Measurements from ENCODE around the gene TACC3.

Gene TACC3

DNA sequence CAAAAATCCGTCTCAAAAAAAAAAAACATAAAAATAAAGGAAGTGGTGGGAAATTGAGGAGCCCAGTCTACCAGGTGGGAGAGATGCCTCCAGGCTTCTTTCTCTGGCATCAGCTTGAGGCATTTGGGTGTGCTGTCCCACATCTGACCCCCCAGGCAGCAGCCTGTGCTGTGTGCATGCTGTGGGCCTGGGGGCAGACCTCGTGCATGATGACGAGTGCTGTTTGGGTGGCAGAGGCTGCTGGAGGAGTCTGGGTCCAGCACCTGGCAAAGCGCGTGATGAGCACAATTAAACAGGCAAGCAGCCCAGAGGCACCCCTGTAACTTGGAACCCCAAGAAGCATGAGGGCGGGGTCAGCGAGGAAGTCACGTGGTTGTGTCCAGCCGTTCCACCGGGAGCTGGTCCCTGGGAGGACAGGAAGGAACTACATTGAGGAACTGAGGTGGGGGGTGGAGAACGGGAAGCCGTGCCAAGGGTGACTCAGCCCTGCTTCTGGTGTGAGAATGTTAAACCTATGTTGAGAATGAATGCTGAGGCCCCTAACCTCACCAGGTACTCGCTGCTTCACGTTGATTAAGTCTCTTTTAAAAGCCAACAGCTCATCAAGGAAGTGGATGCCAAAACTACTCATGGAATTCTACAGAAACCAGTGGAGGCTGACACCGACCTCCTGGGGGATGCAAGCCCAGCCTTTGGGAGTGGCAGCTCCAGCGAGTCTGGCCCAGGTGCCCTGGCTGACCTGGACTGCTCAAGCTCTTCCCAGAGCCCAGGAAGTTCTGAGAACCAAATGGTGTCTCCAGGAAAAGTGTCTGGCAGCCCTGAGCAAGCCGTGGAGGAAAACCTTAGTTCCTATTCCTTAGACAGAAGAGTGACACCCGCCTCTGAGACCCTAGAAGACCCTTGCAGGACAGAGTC lies 6.1 kb downstream of the TACC3 start:
- H3K27me3 ChIP-seq (ENCODE audit: control insufficient read depth, insufficient read depth, low read length), result no peaks in the 10 kb centered on the region
- H3K27ac ChIP-seq (ENCODE audit: low read depth, low read length), result peak overlapping the region; percentile 56
- no peak overlapping the region for H3K4me3 ChIP-seq (ENCODE audit: low read depth, low read length)
- peaks cover 3% of the 10 kb centered on the region; the same call in 1 of the 2 replicates for H3K4me1 ChIP-seq (ENCODE audit: control insufficient read depth, insufficient read depth, low read length)
- no peak overlapping the region for H3K9ac ChIP-seq (ENCODE audit: low read depth, low read length)
- H3K9me3 ChIP-seq (ENCODE audit: control insufficient read depth, insufficient read depth, low read length), result no peaks in the 10 kb centered on the region
- H3K36me3 ChIP-seq (ENCODE audit: control insufficient read depth, insufficient read depth, low read length), result peaks cover 94% of the 10 kb centered on the region

DNA sequence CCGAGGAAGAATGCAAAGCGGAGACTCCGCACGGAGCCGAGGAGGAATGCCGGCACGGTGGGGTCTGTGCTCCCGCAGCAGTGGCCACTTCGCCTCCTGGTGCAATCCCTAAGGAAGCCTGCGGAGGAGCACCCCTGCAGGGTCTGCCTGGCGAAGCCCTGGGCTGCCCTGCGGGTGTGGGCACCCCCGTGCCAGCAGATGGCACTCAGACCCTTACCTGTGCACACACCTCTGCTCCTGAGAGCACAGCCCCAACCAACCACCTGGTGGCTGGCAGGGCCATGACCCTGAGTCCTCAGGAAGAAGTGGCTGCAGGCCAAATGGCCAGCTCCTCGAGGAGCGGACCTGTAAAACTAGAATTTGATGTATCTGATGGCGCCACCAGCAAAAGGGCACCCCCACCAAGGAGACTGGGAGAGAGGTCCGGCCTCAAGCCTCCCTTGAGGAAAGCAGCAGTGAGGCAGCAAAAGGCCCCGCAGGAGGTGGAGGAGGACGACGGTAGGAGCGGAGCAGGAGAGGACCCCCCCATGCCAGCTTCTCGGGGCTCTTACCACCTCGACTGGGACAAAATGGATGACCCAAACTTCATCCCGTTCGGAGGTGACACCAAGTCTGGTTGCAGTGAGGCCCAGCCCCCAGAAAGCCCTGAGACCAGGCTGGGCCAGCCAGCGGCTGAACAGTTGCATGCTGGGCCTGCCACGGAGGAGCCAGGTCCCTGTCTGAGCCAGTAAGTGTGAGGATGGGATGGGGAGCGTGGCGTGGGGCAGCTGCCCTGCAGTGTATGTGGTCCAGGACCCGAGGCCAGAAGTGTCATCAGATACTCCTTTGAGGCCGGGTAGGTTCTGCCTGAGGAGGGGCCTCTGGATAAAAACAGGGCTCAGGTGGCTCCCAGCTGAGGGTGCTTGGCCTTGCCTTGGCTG lies 7.0 kb downstream of the TACC3 start:
- H3K4me3 ChIP-seq (ENCODE audit: low read depth, low read length), result no peak overlapping the region
- peaks cover 98% of the 10 kb centered on the region for H3K36me3 ChIP-seq (ENCODE audit: control insufficient read depth, insufficient read depth, low read length)
- no peaks in the 10 kb centered on the region for H3K27me3 ChIP-seq (ENCODE audit: control insufficient read depth, insufficient read depth, low read length)
- H3K27ac ChIP-seq (ENCODE audit: low read depth, low read length), result peak overlapping the region; percentile 56
- H3K4me1 ChIP-seq (ENCODE audit: control insufficient read depth, insufficient read depth, low read length), result no peaks in the 10 kb centered on the region
- no peak overlapping the region for H3K9ac ChIP-seq (ENCODE audit: low read depth, low read length)
- no peaks in the 10 kb centered on the region for H3K9me3 ChIP-seq (ENCODE audit: control insufficient read depth, insufficient read depth, low read length)

DNA sequence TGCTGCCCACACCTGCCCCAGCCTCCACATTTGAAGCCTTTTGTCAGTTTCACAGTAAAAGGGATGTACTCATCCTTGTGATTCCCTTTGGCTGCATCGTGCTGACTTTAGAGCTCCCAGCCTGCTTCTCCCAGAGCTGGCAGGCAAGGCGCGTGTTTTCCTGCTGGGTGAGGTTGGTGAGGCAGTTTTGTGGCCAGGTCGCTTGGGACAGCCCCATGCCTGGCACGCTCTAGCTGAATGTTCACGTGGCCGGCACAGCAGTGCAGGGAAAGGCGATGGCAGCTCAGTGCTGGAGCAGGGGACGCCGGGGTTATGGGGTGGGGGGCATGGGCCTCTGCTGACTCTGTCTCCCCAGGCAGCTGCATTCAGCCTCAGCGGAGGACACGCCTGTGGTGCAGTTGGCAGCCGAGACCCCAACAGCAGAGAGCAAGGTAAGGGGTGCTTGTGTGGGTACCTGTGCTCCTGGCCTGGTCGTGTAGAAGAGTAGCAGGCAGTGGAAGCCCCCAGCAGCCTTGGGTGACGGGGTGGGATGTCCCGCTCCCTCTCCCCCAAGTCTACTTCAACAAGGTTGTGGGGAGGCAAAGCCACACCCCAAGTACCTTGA lies 9.3 kb downstream of the TACC3 start:
- Histone ChIP-seq H3K27me3 (ENCODE audit: control insufficient read depth, insufficient read depth, low read length) (no peaks in the 10 kb centered on the region), H3K36me3 (ENCODE audit: control insufficient read depth, insufficient read depth, low read length) (peaks cover 97% of the 10 kb centered on the region), H3K4me1 (ENCODE audit: control insufficient read depth, insufficient read depth, low read length) (no peaks in the 10 kb centered on the region), H3K9me3 (ENCODE audit: control insufficient read depth, insufficient read depth, low read length) (no peaks in the 10 kb centered on the region), H3K4me3 (ENCODE audit: low read depth, low read length) (no peak overlapping the region), H3K27ac (ENCODE audit: low read depth, low read length) (no peak overlapping the region), H3K9ac (ENCODE audit: low read depth, low read length) (no peak overlapping the region)

DNA sequence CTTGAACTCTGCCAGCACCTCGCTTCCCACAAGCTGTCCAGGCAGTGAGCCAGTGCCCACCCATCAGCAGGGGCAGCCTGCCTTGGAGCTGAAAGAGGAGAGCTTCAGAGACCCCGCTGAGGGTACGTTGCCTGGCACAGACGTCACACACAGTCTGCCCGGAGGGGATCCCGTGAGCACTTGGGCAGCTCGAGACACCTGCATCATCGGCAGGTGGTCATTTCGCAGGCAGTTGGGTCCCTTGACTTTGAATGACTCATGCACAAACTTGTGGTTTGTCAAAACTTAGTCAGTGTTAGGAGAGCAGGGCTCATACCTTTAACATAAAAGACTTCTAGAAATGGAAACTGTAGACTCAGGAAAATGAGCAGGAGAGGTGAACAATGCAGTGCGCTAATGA lies 9.9 kb downstream of the TACC3 start:
- Histone ChIP-seq H3K36me3 (ENCODE audit: control insufficient read depth, insufficient read depth, low read length) (peaks cover 97% of the 10 kb centered on the region), H3K4me3 (ENCODE audit: low read depth, low read length) (no peak overlapping the region), H3K27ac (ENCODE audit: low read depth, low read length) (no peak overlapping the region), H3K27me3 (ENCODE audit: control insufficient read depth, insufficient read depth, low read length) (no peaks in the 10 kb centered on the region), H3K4me1 (ENCODE audit: control insufficient read depth, insufficient read depth, low read length) (no peaks in the 10 kb centered on the region), H3K9me3 (ENCODE audit: control insufficient read depth, insufficient read depth, low read length) (no peaks in the 10 kb centered on the region), H3K9ac (ENCODE audit: low read depth, low read length) (no peak overlapping the region)

DNA sequence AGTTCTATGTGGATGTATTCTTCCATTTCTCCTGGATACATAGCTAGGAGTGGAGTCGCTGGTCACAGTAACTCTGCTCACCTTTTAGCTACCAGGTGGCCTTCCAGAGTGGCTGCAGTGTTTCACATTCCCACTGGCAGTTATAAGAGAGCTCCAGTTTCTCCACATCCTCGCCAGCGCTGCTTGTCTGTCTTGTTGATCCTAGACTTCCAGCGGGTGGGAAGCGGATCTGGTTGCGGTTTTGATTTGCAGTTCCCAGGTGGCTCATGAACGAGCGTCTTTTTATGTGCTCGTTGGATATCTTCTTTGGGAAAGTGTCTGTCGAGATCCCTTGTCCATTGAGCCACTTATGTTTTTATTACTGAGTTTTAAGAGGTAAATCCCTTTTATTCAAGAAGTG lies 11.6 kb downstream of the TACC3 start:
- peaks cover 8% of the 10 kb centered on the region for H3K9me3 ChIP-seq (ENCODE audit: control insufficient read depth, insufficient read depth, low read length)
- no peaks in the 10 kb centered on the region for H3K27me3 ChIP-seq (ENCODE audit: control insufficient read depth, insufficient read depth, low read length)
- peaks cover 97% of the 10 kb centered on the region for H3K36me3 ChIP-seq (ENCODE audit: control insufficient read depth, insufficient read depth, low read length)
- H3K4me1 ChIP-seq (ENCODE audit: control insufficient read depth, insufficient read depth, low read length), result no peaks in the 10 kb centered on the region
- no peak overlapping the region for H3K9ac ChIP-seq (ENCODE audit: low read depth, low read length)
- no peak overlapping the region for H3K4me3 ChIP-seq (ENCODE audit: low read depth, low read length)
- no peak overlapping the region for H3K27ac ChIP-seq (ENCODE audit: low read depth, low read length)

DNA sequence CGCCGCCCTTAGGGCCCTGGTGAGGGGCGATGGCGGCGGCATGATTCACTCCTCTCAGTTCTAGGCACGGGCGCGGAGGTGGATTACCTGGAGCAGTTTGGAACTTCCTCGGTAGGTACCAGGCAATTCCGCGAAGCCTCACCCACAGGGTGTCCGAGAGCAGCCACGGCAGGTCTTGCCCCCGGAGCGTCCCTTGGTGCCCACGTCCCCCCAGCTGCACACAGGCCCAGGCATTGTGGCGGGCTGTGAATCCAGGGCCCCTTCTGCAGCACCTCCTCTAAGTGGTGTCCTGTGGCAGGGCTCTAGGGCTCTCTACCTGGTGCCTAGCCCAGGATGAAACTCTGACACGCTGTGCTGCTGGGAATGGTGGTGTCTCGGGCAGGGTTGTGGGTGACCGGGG lies 13.9 kb downstream of the TACC3 start:
- Histone ChIP-seq H3K4me3 (ENCODE audit: low read depth, low read length) (no peak overlapping the region), H3K9ac (ENCODE audit: low read depth, low read length) (no peak overlapping the region), H3K27ac (ENCODE audit: low read depth, low read length) (no peak overlapping the region), H3K27me3 (ENCODE audit: control insufficient read depth, insufficient read depth, low read length) (no peaks in the 10 kb centered on the region), H3K9me3 (ENCODE audit: control insufficient read depth, insufficient read depth, low read length) (peaks cover 16% of the 10 kb centered on the region), H3K4me1 (ENCODE audit: control insufficient read depth, insufficient read depth, low read length) (no peaks in the 10 kb centered on the region), H3K36me3 (ENCODE audit: control insufficient read depth, insufficient read depth, low read length) (peaks cover 97% of the 10 kb centered on the region)

DNA sequence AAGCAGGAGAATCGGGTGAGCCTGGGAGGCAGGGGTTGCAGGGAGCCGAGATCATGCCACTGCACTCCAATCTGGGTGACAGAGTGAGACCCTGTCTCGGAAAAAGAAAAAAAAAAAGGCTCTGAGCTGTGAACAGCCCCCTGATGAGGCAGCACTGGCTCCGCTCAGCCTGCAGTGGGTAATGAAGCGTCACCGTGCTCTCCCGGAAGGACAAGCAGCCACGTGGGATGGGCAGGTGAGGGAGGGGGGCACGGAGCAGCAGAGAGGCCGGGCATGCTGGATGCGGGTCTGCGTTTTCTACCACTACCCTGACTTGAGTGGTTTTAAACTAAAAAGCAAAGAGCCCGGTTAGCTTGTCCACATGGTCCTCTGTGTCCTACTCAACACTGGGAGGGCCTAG lies 15.5 kb downstream of the TACC3 start:
- H3K9me3 ChIP-seq (ENCODE audit: control insufficient read depth, insufficient read depth, low read length), result peaks cover 16% of the 10 kb centered on the region
- no peak overlapping the region for H3K27ac ChIP-seq (ENCODE audit: low read depth, low read length)
- H3K36me3 ChIP-seq (ENCODE audit: control insufficient read depth, insufficient read depth, low read length), result peaks cover 97% of the 10 kb centered on the region
- H3K4me1 ChIP-seq (ENCODE audit: control insufficient read depth, insufficient read depth, low read length), result no peaks in the 10 kb centered on the region
- no peak overlapping the region for H3K9ac ChIP-seq (ENCODE audit: low read depth, low read length)
- no peak overlapping the region for H3K4me3 ChIP-seq (ENCODE audit: low read depth, low read length)
- no peaks in the 10 kb centered on the region for H3K27me3 ChIP-seq (ENCODE audit: control insufficient read depth, insufficient read depth, low read length)

DNA sequence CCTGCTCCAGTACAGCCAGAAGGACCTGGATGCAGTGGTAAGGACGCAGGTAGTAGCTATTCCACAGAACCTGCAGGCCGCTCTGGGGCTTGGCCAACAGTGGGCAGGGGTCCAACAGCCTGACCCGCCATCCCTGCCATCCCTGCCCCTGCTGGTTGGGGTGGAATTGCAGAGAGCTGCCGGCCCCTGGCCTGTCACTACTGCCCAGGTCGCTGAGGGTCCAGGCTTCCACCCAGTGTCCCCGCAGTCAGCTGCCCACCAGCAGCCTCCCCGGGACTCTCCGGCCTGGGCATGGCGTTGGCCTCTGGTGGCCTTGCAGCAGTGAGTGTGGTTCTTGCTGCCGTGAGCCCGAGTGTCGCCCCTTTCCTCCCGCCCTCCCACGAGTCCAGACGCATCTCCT lies 16.3 kb downstream of the TACC3 start:
- H3K36me3 ChIP-seq (ENCODE audit: control insufficient read depth, insufficient read depth, low read length), result peaks cover 95% of the 10 kb centered on the region
- no peaks in the 10 kb centered on the region for H3K27me3 ChIP-seq (ENCODE audit: control insufficient read depth, insufficient read depth, low read length)
- H3K9ac ChIP-seq (ENCODE audit: low read depth, low read length), result no peak overlapping the region
- H3K27ac ChIP-seq (ENCODE audit: low read depth, low read length), result no peak overlapping the region
- no peak overlapping the region for H3K4me3 ChIP-seq (ENCODE audit: low read depth, low read length)
- H3K4me1 ChIP-seq (ENCODE audit: control insufficient read depth, insufficient read depth, low read length), result no peaks in the 10 kb centered on the region
- peaks cover 16% of the 10 kb centered on the region for H3K9me3 ChIP-seq (ENCODE audit: control insufficient read depth, insufficient read depth, low read length)

DNA sequence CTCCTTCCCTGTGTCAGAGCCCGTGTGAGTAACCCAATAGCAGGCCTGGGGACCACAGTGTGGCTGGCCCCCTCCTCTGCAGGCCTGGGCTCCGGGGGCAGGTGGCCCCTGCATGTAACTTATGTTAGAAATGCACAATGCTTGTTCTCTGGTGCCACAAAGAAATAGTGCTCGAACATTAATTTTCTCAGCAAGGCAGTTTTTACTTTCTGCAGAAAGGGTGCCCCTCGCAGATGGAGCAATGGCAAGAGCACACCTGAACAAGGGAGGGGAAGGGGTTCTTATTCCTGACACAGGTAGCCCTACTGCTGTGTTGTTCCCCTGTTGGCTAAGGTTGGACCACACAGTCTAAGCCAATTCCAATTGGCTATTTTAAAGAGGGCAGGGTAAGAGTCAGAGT lies 17.1 kb downstream of the TACC3 start:
- no peak overlapping the region for H3K9ac ChIP-seq (ENCODE audit: low read depth, low read length)
- H3K27ac ChIP-seq (ENCODE audit: low read depth, low read length), result no peak overlapping the region
- peaks cover 16% of the 10 kb centered on the region for H3K9me3 ChIP-seq (ENCODE audit: control insufficient read depth, insufficient read depth, low read length)
- peaks cover 92% of the 10 kb centered on the region for H3K36me3 ChIP-seq (ENCODE audit: control insufficient read depth, insufficient read depth, low read length)
- no peaks in the 10 kb centered on the region for H3K27me3 ChIP-seq (ENCODE audit: control insufficient read depth, insufficient read depth, low read length)
- no peak overlapping the region for H3K4me3 ChIP-seq (ENCODE audit: low read depth, low read length)
- H3K4me1 ChIP-seq (ENCODE audit: control insufficient read depth, insufficient read depth, low read length), result no peaks in the 10 kb centered on the region

DNA sequence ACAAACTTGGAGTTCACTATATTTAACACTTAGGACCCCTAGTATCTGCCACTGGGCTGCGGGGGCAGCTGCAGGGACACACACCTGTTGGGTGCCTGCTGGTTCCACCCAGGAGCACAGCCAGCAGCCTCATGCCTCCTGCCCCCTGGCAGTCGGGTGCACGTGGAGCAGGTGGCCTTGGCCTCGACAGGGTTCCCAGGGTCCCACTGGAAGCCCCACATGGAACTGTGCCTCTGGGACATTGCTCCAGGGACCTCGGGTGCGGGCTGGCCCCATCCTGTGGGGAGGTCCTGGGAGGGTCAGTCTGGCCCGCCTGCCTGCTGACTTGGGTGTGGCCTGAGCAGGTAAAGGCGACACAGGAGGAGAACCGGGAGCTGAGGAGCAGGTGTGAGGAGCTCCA lies 18.0 kb downstream of the TACC3 start:
- H3K9me3 ChIP-seq (ENCODE audit: control insufficient read depth, insufficient read depth, low read length), result peaks cover 16% of the 10 kb centered on the region
- H3K36me3 ChIP-seq (ENCODE audit: control insufficient read depth, insufficient read depth, low read length), result peaks cover 93% of the 10 kb centered on the region
- no peak overlapping the region for H3K9ac ChIP-seq (ENCODE audit: low read depth, low read length)
- H3K4me3 ChIP-seq (ENCODE audit: low read depth, low read length), result no peak overlapping the region
- no peaks in the 10 kb centered on the region for H3K4me1 ChIP-seq (ENCODE audit: control insufficient read depth, insufficient read depth, low read length)
- H3K27me3 ChIP-seq (ENCODE audit: control insufficient read depth, insufficient read depth, low read length), result no peaks in the 10 kb centered on the region
- H3K27ac ChIP-seq (ENCODE audit: low read depth, low read length), result no peak overlapping the region
